GM21576 (cell line): ENCODE results near the gene CES2.

Experiments used
- ATAC-seq: cut with Tn5 transposase; IDR thresholded peaks from one replicate; pipeline ENCODE4 v1.9.1; 2021; ENCODE audit warnings: mild to moderate bottlenecking, moderate library complexity; ENCODE audit not compliant: unreplicated experiment

CES2 gene

DNA sequence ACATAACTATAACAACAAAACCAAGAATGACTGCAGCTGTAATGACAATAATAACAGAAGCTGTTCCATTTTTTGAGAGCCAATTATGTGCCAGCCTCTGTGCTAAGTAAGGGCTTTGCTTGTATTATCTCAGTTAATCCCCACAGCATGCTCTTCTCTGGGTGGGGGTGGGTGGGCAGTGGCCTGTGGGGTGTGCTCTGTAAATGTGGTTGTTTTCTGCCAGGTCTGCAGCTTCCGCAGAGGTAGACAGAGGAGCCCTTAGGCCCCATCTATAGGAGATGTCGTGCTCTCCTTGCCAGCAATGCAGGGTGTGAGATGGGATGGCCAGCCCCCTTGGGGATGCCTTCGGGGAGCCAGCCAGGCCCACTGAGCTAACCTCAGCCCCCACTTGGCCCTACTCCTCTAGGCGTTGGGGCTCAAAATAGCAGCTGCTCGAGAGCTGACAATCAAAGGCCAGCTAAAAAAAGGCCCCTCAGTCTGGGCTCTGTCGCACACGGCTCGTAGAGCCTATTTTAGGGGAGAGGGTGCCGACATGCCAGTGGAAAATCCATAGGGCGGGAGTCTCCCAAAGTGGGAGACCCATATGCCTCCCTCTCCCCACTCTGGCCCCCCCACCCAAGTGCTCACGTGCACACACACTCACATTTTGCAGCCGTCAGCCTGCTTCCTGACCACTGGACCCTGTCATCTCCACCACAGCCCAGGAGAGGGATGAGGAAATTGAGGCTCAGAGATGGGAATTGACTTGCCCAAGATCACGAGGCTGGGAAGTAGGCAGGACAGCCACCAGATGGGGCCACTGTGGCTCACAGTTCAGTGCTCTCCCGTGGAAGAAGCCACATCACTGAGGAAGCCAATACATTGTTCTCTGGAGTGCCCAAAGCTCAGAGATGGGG, 32.4 kb upstream of the CES2 start:
- no peak for ATAC-seq

DNA sequence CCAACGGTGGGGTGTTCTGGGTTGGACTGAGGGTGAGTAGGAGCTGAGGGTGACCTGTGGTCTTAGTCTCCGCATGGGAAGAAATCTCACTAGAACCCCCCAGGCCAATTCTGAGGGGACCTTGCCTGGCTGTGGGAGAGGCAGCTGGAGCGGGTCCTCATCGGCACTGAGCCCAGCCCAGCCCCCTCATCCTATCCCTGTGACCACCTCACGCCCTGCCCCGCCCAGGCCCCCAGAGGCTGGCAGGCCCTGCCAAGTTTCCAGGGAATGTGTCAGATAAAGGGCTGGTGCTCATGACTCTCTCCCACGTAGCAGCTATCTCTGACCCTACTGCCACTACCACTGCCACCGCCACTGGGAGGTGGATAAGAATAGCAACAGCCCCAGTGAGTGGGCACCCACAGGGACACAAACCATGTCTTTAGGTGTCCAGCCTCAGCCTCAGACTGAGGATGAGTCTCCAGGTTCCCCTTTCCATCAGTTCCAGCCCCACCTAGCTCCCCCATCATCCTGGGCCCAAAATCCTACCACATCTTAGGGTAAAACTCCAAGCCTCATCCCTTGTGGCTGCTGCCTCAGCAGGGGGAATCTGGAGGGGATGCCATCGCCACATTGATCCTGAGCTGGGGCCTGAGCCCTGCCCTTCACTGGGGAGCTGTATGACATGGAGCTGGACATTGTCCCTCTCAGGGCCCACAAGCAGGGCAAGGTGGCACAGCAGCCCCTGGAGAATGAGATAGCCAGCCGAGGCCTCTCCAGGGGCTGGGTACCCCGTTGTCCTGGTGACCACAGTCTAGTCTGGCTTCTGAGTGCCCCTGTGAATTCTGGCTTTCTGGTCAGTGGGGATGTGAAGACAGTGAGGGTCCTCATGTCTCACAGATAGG, 31.5 kb upstream of the CES2 start:
- no peak for ATAC-seq

GRCh38 chr16:66904428-66904845, 30.9 kb upstream of the CES2 start:
- no peak for ATAC-seq

- ATAC-seq, result no peak
Measured at GRCh38 chr16:66904846-66905632, 30.3 kb upstream of the CES2 start.

DNA sequence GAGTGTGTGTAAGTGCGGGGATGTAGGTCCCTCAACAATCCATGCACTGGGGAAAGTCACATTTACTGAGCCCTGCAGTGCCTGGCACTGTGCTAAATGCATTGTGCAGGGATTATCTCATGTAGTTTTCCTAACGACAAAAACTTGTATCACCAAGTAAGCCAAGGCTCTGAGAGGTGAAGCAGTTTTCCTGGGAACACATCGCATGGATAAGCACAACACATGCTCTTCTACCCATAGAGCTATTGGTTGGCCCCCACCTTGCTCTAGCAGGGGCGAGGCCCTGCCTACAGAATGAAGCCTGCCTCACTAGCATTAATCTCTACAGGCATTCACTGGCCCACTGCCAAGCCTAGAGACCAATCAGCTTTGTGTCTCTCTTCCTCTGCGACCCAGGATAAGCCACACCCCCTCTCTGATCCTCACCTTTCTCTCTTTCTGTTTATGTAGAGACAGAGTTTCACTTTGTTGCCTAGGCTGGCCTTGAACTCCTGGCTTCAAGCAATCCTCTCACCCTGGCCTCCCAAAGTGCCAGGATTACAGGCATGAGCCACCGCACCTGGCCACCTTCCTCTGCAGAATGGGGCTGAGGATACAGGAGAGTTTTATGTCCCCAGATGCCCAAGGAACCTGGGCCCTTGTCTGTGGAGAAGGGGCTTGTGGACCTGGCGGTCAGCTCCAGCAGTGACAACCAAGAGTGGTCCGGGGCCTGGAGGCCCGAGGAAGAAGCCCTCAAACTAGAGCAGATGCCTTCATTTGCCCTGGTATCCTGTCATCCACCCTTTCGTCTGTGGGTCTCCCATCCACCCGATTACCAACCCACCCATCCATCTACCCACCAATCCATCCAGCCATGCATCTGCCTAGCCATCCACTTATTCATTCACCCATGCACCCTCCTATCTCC, 29.4 kb upstream of the CES2 start:
- no peak for ATAC-seq

GRCh38 chr16:66906916-66907836, 28.1 kb upstream of the CES2 start:
- no peak for ATAC-seq

DNA sequence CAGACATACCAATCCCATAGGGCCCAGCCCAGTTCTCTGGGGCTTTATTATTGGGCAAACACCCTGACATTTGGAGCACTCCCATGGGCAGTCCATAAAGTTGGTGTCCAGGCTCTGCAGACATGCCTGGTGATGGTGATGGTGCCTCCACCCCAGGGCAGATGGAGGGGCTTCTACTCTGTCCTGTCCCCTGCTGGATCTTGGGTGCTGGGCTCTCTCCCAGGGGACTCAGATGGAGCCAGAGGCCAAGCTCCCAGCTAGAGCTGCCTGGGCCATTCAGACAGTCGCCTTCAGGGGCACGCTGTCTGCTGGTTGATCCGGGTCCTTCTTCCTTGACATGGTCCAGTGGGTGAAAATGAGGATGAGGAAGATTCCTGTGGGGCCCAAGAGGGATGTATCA, 27.2 kb upstream of the CES2 start:
- no peak for ATAC-seq

DNA sequence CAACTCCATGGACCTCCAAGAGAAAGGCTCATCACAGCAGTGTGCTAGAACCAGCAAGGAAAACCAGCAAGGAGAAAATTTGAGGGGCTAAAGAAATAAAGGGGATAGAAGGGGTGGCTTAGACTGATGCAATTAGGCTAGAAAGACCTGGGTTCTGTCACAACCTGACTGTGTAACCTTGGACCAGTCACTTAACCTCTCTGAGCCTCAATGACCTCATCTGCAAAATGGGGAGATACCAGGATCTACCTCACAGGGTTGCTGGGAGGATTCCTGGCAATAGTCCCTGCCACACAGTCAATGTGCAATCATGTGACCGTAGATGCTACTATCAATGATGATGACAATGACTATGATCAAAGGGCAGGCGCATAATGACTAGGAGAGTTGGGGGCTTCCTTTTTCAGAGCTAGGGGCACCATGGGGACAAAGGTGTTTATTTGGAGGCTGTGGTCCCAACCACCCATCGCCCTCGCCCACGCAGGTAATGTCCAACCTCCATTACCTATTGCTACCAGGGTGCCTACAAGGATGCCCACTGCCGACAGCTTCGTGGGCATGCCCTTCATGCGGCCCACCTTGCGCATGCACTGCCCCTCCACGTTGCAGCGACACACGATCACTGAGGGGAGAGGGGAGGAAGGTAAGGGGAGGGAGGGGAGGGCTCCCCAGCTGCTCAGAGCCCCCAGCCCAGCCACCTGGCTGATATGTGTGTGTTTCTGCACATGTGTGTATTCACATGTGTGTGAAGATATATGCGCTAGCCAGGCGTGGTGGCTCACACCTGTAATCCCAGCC, 26.4 kb upstream of the CES2 start:
- ATAC-seq, result no peak

- no peak for ATAC-seq
Measured at GRCh38 chr16:66910175-66910940, 25.0 kb upstream of the CES2 start.

- no peak for ATAC-seq
Measured at GRCh38 chr16:66911112-66911511, 24.2 kb upstream of the CES2 start.

DNA sequence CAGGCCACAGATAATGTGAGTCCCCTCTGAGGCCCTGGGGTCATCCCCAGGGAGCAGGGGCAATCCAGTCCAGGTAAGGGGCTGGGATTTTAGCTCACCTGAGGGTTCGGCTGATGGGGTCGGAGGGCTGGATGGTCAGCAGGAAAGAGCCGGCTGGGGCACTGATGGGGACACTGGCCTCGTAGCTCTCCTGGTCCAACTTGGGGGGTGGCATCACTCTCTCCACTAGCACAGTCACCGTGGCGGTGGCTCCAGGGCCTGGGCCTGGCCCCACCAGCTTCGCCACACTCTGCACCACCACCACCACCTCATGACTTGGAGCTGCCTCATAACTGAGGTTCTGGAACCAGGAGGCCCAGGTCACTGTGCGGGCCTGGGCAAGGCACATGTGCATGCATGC, 23.5 kb upstream of the CES2 start:
- no peak for ATAC-seq

GRCh38 chr16:66913081-66913480, 22.2 kb upstream of the CES2 start:
- no peak for ATAC-seq

- no peak for ATAC-seq
Measured at GRCh38 chr16:66913711-66914110, 21.6 kb upstream of the CES2 start.

GRCh38 chr16:66914541-66914940, 20.8 kb upstream of the CES2 start:
- no peak for ATAC-seq

DNA sequence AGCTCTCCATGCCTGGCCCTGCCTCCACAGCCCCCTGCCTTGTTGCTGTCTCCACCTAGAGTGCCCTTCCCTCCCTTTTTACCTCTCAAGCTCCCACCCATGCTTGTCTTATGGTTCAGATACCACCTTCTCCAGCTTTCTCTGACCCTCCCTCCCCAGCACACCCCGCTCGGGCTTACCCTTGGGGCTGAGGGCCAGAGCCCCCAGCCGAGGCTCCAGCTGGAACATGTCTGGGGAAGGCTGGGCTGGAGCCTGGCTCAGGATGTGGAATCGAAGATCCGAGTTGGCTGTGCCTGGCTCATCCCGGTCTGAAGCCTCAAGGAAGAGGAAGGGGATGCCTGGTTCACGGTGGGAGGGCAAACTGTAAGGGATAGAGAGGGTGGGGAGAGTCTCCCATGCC, 20.3 kb upstream of the CES2 start:
- ATAC-seq, result no peak

- no peak for ATAC-seq
Measured at GRCh38 chr16:66916518-66916917, 18.8 kb upstream of the CES2 start.

DNA sequence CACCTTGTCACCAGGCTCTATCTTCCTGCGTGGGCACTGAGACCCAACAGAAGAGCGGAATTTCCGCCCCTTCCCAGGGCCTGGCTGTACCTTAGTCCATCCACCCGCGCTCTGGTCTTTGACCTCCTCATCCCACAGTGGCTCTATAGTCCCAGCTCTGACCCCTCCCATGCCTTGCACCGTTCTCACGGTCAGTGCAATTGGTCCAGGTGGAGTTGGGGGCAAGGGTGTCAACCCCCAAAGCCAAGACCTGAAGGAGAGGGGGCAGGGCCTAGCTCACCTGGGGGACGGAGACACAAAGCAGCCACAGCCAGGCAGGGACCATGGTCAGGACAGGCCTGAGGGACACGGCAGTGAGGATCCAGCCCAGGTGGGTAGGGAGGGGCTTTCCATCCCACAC, 17.6 kb upstream of the CES2 start:
- no peak for ATAC-seq

GRCh38 chr16:66918355-66918754, 17.0 kb upstream of the CES2 start:
- no peak for ATAC-seq
